Activated T-cell treated with anti-CD3 and anti-CD28 coated beads for 24 hours (primary cell): ENCODE measurements around the gene KIF26B.

ENCODE experiments used
- DNase-seq: peaks from one replicate; pipeline ENCODE4 v3.0.0-alpha.2; 2020; ENCODE audit warnings: low read depth

KIF26B gene

DNA sequence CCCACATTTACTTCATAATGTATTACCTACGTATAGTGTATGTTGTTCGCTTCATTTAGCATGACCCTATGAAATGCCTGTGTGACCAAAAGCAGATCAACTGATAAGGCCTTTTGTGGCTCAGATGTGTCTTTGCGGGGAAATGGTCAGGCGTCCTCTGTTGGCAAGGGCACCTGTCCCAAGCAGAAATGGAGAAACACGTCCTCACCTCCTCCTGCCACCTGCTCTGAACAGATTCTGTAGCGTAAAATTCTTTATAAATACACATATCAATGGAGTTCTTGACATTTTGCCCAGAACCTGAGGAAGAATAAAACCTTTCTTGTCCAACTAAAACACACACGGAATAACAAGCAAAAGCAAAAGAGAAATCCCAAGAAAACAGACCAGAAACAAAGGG is 417.9 kb downstream of the KIF26B start:
- DNase-seq = no peak

DNA sequence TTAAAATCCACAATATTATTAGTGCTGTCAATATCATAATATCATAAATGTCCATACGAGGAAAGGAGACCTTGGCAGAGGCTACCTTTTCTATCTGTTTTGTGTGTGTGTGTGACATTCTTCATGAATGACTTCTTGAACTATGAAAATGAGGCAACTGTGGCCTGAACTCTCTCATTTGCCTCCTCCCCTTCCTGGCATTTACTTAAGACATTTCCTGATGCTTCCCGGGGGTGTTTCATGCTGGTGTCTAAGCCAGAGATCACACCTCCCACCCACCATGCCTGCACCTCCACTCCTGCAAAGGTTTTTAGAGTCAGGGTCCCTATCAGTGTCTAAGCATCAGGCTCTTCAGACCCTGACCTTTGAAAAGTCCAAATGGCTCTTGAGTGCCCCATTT is 420.9 kb downstream of the KIF26B start:
- no peak for DNase-seq

DNA sequence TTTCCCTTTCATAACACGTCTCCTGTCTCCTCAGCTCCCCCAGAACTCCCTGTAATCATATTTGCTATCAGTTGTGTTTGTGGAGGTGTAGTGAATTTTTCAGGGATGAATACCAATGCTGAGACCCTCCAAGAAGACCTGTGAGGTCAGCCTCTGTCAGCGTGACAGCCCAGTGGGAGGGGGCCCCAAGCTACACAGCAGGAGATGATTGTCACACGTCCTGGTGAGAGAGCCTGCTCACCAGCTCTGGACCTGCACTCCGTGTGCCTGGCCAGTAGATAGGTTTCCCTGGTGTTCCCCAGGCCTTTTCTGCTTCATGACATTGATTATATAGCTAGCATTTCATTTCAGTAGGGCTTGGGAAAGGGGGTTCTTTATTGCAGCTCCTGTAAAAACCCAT is 421.5 kb downstream of the KIF26B start:
- no peak for DNase-seq

DNA sequence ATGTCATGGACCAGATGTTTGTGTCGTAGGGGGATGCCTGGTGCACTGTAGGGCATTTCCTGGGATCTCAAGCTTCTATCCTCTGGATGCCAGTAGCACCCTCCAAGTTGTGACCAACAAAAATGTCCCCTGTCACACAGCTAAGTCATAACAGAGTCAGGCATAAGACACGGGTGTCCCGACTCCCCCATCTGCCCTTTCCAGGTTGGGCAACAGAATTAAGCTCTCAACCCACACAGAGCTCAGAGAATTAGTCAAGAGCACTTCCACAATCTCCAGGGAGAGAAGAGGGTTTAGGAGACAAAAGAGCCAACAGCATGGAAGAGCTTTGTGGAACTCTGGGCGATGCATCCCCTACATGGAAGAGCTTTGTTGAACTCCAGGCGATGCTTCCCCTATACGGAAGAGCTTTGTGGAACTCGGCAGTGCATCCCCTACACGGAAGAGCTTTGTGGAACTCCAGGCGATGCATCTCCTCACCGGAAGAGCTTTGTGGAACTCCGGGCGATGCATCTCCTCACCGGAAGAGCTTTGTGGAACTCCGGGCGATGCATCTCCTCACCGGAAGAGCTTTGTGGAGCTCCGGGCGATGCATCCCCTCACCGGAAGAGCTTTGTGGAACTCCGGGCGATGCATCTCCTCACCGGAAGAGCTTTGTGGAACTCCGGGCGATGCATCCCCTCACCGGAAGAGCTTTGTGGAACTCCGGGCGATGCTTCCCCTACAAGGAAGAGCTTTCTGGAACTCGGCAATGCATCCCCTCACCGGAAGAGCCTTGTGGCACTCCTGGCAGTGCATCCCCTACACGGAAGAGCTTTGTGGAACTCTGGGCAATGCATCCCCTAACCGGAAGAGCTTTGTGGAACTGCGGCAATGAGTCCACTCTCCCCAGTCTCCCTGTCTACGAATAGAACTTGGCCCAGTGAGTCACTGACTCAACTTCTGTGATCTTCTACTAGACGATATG is 422.7 kb downstream of the KIF26B start:
- no peak for DNase-seq

DNA sequence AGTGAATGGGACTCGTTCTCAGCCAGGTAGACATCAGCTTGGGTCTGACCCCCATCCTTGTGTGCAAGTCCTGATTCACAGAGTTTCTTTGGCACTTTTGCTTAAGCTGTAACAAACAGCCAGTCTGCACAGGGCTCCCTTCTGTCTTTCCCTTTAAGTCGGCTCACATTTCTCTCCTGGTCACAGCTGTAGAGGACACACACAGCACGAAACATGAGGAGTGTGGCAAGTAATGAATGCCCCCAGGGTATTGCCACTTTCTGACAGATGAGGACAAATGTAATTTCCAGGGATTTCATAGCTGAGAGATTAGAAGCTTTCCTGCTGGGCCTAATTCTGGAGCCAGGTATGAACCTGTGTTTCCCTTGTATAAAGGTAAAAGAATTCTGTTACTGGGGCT is 423.5 kb downstream of the KIF26B start:
- no peak for DNase-seq

DNA sequence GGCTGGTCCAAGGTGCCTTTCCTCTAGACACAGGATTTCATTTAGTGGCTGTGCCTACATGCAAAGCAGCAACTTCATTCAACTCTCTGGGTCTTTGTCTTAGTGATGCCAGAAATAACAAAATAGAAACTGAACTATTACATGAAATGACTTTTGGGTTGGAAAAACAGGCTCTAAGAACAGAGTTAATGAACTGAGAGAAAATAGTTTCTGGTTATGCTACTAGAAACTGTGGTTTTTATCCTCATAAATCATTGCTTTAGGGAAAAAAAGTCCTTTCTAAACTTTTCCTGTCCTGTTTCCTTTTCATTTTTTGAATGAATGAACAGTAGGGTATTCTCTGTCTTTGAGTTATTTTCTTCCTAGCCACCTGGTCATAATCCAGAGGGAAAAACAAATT is 424.0 kb downstream of the KIF26B start:
- DNase-seq = no peak

DNA sequence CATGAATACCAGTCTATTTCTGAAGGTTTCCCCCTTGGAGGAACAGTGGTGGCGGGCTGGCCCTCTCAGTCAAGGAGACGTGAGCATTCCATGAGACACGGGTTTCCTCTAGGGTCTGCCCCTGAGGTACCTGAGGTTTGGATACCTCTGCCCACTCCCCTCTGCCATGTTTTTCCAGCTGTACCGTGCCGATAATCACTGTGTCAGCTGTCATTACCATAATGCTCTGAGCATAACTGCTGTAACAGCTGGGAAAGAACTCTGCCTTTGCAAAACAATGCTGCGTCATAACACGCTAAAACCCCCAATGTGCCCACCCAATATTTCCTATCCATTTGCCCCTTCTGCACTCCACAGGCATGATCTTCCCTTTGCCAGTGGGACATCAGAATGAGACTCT is 425.1 kb downstream of the KIF26B start:
- DNase-seq = no peak

DNA sequence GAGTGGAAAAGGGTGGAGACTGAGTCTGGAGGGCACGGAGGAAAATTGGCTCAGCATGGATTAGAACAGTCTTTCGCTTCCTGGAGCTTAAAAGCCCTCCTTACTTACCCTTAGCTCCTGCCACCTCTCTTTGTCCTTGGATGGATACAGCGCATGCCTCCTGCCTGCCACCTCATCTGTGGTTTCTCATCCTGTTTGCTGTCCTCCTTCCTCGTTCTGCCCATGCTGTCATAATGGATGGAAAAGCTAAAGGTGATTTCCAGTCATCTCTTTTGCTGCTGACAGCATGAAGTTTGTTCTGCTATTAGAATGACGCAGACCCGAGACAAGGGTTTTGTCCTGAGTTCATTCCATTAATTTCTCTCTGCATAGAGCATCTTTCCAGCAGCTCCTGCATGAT is 425.9 kb downstream of the KIF26B start:
- no peak for DNase-seq

DNA sequence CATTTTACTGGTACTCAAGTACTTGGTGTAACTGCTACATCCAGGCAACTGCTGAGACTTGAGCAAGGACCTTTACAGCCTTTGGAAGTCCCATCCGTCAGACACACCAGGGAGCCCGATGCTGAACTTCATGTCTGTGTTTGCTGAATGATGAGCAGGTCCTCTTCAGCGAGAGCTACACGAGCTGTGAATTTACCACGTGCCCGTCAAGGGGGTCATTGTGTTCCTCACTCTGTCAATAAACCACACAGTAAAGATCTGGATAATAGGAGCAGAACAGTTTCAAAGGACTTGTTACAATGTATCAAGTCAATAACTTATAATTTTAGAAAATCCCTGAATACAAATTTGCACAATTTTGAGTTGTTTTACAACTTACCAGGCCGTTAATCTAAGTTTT is 427.2 kb downstream of the KIF26B start:
- DNase-seq = no peak

DNA sequence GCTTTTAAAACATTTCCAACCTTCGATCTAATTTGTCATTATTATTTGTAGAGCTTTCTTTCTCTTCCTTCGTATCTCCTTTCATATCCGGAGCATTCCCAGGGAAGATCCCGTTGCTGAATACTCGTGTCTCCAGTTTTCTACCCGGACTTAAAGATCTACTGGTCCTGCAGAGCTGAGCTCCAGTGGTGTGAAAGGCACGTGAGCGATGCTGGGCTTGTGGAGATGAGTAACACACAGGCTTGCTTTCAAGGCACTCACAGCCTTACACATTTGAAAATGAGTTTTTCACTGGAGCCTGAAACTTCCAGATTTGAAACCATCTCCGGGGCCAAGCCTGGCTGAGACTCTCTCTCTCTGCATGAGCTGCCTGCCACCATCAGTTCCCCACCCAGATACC is 428.3 kb downstream of the KIF26B start:
- no peak for DNase-seq

DNA sequence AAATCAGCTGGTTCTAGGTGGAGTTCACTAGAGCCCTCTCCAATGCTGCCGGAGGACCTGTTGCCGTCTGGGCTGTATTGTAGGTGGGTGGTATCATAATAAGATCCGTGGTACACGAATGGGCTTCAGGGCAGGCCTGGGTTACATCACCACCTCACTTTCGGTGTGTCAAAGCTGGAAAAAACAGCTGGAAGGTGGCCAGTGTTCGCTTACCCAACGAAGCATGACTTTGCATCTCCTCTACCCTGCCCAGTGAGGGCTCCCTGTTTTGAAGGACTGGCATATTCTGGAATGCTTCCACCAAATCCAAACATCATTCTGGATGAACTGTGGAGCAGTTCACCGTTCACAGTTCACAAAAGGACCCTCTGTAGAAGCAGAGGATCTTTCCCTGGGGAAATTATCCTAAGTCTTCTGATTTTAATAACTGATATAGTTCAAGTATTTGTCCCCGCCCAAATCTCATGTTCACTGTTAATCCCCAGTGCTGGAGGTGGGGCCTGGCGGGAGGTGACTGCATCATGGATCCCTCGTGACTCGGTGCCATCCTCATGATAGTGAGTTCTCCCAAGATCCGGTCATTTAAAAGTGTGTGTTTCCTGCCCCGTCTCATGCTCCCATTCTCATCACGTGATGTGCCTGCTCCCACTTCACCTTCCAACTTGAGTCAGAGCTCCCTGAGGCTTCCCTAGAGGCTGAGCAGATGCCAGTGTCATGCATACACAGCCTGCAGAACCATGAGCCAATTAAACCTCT is 429.0 kb downstream of the KIF26B start:
- no peak for DNase-seq

DNA sequence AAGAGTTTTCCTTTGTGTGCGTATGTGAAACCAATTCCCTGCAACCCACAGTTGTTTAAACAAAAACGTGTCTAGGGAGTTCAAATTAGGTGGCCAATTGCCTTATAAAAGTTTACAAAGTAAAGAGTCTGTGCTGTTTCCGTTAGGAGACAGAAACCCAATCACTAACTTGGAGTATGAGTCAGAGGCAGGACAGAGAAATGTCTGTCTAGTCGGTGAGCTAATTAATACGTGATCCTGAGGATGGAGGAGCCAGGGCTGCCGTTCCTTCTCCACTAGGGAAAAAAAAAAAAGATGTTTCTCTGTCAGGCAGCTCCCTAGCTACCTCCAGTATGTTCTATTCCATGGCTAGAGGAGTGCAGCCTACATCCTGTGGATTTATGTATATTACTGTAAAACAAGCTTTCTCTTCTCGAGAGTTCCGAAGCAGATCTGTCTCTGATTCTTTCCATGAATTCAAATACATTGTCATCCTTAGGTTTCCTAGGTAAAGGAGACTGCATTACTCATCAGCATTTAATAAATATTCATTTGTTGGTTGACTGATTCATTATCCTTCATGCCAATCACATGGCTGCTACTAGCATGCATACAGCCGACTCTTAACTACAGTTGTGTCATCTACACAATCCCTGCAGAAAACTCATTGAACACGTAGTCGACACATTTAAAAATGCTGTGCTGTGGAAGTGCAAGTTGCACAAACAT is 430.6 kb downstream of the KIF26B start:
- no peak for DNase-seq

DNA sequence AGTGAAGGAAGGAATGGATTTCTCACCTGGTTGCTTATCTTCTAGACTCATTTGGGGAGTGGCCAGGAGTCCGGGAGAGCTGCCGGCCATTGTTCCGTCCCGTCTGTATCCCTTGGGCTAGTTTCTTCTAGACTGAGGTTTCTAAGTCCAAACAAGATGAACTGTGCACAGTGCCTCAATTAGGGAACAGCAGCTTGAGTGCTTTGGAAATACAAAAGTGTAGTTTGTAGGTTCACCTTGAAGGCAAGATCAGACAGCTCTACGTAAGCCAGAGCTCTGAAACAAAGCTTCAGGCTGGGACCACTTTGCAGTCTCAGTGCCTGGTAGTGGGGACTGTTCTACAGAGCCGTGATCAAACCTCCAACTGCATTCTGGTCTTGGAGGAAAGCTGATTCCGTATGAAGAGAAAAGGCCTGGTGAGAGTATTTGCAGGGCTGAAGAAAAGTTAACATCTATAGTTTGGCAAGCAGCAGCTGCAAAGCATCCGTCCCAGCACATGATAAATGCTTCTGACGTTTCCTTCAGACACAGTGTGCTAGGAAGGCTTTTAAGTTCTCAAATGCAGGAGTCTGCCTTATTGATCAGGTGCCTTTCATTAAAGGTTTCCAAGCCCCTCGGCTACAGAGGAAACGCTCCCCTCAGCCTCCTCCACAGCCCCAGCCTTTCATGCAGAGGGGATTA is 432.8 kb downstream of the KIF26B start:
- DNase-seq = no peak

DNA sequence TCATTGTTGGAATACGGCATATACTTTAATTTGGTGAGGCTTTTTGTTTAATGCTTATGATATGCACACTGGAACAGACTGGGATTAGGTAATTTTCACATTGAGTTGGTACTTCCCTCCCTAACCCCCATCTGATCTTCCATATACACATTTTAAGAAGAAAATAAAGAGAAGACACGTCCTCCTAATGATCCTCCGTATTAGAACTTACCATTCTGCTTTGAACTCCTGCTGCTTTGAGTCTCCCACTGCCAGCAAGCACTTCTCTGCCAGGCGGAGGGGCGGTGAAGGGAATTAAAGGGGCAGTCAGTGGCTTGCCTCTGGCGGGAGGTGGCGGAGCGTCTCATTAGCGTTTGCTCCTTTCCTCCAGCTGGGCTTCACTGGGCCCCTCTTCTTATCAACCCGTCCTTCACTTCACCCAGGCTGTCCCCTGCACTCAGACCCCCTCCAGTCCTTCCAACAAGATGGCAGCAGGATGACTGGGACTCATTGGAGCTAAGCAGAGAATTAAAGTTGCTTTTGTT is 433.4 kb downstream of the KIF26B start:
- DNase-seq = no peak

DNA sequence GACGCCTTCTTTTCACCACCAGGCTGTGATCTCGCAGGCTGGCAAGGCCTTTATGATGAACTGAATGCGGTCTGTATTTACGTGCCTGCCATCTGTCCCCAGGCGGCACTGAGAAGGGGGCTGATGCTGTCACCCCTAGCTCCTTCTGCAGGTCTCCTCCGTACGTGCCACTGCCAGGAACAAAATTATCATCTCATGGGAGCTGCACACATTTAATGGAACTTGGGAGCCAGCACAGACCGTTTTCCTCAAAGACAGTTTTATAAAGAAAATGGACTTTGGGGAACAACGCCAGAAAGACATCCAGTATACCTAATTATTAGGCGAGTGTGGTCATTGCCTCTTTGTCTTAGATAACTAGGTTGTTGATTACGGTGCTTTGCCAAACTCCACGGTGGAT is 434.5 kb downstream of the KIF26B start:
- no peak for DNase-seq

DNA sequence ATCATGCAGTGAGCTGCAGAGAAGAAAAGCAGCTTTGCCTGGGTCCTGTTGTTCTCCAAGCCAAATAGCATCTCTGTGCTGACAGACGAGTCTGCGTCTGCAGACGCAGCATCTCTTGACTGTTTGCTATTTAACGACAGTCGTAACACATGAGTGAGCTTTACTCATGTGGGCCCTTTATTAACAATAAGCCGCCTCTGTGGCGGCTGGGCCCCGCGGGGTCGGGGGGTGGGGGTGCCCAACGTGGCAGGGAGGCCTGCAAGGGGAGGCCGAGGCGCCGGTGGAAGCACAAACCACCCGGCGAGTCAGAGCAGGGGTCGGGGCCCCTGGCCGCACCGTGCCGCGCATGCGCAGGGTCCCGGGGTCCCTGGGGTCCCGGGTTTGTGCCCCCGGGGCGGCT is 435.1 kb downstream of the KIF26B start:
- no peak for DNase-seq

DNA sequence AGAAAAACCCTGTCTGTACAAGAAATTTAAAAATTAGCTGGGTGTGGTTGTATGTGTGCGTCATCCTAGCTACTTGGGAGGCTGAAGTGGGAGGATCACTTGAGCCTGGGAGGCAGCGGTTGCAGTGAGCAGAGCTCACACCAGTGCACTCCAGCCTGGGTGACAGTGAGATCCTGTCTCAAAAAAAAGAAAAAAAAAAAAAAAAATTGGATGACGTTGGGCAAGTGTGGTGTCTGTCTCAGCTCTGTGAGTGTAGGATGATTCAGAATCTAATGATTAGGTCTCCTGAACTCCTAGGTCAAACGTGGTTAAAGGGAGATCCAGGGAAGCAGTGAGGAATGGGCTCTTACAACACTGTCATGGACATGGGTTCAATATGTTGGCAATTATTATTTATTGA is 435.9 kb downstream of the KIF26B start:
- no peak for DNase-seq

DNA sequence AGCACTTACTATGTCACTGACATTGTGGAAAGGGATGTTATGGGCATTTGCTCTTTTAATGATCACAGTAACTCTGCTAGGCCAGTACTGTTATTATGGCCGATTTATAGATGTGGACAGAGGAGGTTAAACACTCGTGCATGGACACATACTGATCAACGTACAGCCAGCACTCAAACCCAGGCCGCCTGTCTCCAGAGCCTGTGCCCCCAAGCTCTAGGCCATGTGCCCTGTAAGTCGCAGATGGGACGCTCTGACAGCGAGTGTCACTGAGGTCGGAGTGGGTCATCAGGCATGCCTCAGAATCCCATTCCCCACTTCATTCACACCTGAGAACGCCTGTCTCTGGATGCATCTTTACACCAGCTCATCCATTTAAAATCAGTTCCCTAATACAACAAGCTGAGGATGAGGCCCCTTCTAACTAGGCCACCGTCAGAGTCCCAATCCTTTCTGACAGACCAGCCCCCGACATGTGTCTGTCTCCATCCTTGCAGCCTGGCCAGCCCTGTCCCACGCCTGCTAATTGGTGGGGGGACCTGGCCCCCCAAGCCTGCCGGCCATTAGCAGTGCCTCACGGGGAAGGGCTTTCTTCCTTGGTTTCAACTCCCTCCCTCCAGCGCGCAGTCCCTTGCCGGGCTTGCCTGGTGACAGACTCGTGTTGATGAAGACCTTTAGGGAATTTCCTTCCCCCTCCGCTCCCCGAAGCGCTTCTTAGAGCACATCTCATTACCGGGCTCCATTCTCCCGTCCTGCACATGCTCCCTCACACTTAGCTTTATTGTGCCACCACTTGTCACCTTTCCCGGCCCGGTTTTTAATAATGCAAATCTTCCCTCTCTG is 436.8 kb downstream of the KIF26B start:
- DNase-seq = no peak

DNA sequence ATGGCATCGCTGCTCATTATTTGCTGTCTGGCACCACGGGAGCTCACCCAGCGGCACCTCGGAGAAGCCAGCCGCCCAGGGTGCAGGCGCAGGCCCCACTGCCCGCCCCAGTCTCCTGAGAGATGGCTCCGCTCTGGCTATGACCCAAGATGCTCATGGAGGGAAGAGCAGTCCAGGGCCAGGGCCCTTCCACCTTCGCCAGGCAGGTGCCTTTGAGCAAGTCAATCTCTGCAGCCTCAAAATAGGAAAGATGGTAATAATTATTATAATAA is 437.3 kb downstream of the KIF26B start:
- no peak for DNase-seq

DNA sequence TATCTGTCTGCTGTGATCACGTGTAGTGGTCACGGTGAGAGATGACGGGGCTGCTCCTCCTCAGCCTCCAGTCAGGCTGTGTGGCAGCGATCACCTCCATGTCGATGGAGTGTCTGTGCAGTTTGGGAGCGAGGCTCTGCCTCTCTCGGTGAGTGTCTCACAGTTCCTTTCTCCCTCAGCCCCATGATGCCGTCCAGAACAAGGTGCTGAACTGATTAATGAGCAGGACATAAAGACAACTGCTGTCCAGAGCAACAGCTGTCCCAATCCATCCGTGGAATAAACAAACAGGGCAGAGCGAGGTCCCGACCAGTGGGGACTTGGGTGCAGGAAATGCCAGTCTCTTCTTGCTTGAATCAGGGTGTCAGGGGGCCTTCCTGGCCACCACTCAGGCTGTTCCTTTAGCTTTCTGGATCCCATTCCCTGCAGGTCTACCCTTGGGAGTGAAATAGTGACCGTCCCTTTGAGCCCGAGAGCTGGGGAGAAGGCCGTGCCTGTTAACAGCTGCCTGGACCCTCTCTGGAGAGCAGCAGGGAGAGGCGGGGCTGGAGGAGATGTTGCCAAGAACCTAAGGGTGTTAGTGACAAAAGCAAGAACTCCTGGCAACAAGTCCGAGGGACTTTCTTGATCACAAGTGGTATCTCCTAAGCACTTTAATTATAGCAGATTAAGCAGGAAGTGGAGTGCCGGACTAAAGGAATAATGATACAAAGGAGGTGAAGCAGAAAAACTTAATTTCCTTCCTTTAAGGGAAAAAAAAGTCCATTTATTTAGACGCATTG is 443.9 kb downstream of the KIF26B start:
- DNase-seq = no peak
